Measurements from ENCODE around the gene HIGD1C.
"Not testable (repeated sequence)": the region's sequence is repeated elsewhere in the genome, so short reads cannot be mapped to it uniquely, and the experiment has no call there.

HIGD1C gene

DNA sequence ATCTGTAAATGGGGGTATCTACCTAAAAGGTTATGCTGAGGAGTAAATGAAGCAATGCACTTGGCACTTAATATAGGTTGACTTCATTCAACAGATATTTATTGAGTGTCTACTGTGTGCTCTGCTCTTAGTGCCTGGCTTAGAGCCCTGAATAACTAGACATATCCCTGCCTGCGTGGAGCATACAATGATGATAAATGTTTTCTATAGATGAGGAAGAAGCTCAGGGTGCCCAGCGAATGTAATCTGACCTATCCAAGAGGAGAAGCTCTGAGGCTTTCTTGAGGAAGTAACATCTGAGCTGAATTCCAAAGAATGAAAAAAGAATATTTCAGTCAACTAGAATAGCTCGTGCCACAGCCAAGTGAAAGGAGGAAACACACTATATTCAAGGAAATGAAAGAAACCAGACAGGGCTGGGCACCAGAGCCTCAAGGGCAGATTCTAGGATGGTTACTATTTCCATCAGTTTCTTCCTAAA, 17.9 kb upstream of the HIGD1C start:
- no peak for DNase-seq

DNA sequence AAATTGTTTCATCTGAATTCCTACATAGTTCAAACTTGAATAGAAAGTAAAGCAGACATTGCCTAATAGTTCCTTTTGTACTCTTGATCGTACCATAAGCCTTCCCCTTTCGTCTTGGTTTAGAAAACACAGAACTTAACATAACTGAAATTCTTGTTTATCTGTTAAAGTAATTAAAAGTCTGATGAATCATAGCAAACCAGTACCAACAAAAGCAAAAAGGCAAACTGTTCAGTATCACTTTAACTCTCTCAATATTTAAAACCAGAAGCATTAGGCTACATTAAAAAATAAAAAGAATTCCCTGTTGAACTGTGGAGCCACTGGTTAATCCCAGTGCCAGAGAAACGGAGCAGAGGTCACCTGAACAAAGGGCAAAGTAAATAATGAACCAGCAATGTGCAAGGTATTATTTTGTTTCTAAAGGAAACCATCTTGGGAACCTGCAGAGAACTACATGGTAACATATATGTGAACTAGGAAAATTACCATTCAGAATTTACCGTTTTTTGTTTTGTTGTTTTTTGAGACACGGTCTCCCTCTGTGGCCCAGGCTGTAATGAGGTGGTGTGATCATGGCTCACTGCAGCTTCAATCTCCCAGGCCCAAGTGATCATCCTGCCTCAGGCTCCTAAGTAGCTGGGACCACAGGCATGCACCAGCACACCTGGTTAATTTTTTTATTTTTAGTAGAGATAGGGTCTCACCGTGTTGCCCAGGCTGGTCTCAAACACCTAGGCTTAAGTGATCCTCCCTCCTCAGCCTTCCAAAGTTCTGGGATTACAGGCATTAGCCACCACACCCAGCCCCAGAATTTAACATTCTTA, 17.1 kb upstream of the HIGD1C start:
- no peak for DNase-seq

DNA sequence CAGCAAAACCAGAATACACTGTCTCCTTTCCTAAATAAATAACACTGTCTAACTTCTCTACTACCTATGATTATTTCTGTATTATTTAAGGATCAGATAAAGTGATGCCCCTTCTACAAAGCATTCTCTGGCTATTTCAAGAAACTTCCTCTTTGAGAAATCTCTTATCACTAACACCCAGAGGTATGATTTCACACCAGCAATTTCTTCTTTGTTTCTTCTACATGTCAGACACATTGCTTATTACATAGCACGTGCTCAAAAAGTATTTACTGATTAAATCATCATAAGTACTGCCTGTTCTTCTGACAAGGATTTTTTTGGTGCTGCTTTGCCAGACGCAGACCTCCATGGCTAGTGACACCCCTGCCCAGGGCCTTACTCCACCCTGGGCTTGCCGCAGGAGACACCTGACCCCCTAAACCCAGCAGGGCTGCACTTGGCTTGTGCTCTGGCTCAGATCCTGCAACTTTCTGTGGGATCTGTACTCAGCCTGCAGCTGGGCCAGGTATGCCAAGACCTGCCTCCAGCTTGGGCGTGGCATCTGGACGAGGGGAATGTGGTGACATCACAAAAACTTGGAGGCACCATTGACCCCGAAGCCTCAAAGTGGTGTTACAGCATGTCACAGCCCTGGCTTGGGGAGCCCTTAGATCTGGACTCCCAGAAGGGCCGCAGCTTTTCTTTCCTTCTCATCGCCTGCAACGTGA, 15.4 kb upstream of the HIGD1C start:
- DNase-seq, result no peak

DNA sequence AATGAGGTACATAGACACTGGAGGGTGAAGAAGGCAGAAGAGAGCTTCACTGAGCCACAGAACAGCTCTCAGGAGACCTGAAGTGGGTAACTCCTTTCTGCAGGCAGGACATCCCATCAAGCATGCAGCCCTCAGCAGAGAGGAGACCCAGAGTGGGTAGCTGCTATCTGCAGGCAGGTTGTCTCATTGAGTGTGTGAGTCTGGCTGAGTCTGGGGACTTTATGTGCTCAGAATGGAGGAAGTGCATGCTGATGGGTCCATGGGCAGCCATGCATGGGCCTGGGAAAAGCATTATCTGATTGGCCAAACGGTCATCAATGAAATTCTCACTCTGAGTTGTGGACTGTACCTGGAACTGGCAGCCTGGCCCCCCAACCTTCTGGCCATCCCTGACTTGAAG, 14.7 kb upstream of the HIGD1C start:
- DNase-seq, result no peak

DNA sequence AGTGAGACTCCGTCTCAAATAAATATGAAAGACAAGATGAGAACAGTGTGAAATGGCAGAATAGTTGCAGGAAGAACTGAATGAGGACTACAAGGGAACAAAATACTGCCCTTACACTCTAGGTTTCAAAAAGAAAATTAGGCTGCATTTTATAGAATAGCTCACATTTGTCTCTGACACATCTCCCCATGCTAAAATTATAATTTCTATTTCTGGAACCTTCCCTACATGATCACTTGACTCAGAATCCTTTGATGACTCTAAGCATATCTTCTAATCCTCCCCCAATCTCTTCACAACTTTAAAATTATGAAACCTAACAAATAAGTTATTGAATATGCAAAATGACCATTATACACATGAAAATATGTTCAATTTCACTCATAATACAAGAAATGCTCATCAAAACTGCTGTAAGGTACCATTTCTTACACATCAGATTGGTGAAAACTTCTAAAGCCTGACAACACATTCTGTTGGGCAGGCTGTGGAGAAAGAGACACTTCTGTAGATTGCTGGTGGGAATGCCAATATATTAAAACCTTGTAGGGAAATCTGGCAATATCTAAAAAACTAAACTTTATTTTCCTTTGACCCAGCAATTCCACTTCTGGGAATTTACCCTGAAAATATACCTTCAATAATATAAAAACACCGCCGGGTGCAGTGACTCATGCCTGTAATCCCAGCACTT, 4.3 kb upstream of the HIGD1C start:
- DNase-seq, result no peak

DNA sequence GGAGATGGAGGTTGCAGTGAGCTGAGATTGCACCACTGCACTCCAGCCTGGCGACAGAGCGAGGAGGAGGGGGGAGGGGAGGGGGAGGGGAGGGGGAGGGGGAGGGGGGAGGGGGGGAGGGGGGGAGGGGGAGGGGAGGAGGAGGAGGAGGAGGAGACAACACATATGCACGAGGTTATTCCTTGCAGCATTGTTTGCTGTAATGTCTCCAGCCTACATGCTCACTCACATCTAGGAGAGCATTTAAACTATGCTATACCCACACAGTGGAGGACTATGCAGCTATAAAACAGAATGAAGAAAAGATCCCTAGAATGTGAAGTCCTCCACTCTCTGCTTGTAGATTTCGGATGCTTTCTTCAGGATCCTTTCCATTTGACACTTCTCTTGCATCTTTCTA, 3.5 kb upstream of the HIGD1C start:
- DNase-seq, result no peak

DNA sequence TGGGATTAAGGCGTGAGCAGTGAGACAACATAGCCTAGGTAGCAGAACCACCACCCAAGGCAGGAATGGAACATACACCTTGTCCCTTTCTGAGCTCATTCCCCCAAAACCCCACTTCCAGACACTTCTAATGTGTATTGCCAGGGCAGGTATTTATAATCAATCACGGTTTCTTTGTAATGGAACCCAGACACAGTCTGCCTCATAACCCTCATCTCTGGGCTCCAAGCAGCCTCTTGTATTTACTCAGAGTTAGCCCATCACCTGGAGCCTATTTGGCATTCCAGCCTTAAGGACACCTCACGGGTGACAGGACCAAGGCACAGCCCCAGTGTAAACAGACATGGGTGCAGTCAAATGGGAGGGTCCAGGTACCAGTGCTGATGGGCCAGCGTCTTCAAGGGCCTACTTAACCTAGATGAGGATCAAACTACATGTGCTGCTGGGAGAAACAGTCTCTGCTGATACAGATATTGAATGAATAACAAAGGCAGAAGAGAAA, 2.5 kb upstream of the HIGD1C start:
- no peak for DNase-seq

DNA sequence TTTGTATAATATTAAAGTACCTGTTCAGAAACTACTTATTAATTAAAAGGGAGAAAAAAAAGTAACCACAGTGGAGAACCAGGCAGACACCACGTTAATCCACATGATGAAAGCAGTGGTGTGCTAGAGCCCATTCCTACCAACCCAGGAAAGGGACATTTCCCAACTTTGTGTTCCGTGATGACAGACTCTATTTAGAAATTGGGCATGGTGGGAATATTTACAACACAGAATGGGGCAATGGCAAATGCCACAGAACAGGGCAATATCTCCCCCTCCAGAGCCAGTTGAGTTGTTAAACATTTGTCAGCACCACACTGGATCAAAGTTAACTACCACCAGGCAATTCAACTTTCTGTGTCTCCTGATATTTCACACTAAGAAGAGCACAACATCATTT, 1.2 kb upstream of the HIGD1C start:
- no peak for DNase-seq

DNA sequence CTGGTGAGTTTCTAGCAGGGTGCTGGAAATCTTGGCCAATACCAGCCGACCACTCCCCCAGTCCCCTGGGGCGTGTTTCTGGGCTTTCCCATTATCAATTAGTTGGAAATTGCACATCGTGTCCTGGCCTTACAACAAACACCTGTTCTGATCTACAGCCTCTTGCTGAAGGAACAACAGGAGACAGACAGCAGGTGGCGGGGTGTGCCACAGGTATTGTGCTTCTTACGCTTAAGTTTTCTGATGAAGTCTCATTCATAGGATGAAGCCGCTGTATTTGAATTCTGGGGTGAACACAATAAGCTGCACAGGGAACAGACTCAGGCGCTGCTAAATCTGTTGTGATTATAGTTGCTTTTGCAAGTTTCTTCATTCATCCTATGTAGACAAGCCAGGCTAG, 703 bp downstream of the HIGD1C start:
- no peak for DNase-seq

DNA sequence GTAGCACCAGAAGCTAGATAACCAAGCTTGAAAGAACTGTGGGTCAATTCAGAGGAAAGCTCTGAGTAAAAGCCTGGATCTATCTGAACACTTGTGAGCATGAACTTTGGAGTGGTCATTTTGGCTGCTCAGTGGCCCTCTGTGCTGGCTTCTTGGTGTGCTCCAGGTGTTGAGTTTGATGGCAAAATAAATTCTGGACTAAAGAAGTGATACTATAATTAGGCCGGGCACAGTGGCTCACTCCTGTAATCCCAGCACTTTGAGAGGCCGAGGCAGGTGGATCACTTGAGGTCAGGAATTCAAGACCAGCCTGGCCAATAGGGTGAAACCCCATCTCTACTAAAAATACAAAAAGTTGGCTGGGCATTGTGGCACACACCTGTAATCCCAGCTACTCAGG, 2.4 kb downstream of the HIGD1C start:
- not testable (repeated sequence) for DNase-seq

DNA sequence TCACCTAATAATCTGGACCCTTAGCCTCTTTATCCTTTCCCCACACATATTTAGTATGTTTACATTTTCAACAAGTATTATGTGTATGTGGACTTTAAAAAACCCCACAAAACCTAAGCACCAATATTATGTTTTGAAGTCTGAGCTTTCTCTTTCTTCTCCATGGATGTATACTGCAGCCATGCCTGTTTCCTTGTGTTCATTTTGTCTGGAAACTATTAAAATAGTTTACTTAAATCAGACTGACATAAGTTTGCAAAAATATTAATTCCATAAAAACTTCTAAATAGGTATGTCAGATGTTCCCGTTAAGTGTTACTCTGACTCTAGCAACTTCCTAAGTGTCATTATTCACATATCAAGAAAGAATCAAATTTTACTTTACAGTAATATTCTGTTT, 2.9 kb downstream of the HIGD1C start:
- DNase-seq, result no peak

DNA sequence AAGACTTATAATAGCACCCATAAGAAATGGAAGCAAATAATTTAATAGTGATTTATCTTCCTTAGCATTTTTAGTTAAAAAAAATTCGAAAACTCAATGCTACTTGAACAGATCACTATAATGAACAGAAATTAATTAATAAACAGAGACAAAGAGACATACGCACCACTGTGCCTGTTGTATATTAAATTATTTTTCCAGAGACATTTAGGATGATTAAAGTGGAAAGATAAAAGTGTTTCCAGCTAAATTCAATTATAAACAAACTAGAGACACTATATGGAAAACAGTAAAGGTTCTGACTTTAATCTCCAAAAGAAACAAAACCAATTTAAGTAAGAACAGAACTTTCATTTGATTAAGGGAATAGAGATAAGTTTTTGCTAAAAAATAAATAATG, 3.4 kb downstream of the HIGD1C start:
- no peak for DNase-seq

DNA sequence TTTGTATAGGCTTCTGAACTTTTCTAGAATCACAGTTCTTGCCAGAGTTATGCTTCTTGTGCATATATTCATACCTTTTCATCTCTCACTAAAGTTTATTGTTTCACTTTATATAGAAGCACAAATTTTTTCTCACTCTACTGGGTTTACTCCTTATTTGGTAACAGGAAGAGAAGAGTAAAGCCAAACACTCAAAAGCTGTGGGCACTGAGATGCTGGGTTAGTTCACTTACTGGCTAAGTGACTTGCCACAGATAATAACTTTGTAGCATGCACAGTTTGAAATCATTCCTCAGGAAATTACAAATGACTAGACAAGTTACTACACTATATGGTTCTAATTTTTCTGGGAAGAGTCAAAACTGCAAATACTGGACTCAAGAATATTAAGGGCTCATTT, 7.8 kb downstream of the HIGD1C start:
- DNase-seq, result no peak

DNA sequence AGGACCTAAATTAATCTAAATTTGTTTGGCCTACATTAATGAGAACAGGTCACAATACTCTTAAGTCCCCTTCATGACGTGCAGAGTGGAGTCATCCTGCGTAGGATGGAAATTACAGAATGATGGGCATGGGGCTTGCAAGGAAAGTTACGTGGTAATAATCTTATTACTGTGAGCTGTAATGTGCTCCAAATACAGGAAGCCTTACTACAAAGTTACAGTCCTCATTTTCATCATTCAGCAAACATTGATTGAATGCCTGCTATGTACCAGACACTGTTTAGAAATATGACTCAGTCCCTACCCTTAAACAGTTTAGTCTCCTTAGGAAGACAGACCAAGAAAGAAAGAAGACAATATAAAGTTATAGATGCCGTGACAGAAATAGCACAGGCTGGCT, 9.4 kb downstream of the HIGD1C start:
- no peak for DNase-seq

DNA sequence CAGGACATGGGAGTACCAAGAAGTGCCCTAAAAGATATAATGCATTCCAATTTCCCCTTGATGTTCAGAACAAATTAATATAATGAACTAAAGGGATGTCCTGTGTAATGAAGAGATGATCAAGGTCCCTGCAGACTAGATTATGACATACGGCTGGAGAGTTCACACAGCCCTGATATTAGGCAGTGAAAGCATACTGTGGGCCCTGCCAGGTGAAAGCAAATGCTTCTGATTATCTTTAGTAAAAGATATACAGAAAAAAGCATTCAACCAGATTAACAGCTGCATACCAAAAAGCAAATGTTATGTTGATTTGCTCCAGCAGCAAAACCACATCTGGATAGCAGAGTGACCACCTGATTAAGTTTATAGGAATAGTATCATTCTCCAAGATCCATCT, 12.1 kb downstream of the HIGD1C start:
- DNase-seq, result no peak

DNA sequence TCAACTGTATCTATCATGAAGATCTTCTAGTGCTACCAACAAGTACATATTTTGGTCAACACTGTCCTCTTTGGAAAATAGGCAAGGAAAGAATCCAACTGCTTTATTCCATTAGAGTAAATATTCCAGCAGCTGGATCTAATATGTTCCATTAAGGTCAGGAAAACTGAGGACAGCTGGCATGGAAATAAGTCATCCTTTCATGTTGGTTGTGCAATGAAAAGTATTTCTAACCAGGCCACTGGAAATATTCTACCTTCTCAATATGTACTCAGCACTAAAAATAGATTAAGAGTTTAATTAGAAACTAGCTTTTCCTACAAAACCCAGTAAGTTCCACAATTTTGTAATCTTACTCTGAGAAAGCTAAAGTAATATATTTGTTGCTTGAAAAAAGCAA, 19.6 kb downstream of the HIGD1C start:
- DNase-seq, result no peak

DNA sequence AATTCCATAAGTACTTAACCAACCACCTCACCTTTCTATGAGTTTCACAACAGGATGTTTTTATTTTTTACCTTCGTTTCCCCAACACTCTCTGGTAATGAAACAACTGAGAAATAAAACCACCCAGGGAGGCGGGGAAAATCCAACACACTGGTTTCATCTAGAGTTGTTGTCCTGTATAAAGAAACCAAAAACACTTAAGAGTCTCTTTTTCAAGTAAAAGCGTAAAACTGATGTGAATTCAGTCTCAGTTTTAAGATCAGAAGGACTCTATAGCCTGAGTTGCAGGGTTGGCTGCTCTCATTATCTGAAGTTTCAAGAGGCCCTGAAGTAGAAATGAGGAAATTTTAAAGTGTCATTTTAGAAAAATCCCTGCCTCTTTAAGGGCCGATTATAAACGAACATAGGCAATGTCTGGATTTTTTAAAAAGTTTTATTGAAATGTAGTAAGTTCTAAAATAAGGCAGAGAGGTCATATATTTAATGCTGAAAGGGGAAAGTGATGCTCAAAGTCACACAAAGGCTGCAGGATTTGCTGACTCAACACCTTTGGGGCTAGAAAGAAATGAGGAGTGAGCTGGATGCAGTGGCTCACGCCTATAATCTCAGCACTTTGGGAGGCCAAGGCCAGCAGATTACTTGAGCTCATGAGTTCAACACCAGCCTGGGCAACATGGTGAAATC, 27.2 kb downstream of the HIGD1C start:
- no peak for DNase-seq

DNA sequence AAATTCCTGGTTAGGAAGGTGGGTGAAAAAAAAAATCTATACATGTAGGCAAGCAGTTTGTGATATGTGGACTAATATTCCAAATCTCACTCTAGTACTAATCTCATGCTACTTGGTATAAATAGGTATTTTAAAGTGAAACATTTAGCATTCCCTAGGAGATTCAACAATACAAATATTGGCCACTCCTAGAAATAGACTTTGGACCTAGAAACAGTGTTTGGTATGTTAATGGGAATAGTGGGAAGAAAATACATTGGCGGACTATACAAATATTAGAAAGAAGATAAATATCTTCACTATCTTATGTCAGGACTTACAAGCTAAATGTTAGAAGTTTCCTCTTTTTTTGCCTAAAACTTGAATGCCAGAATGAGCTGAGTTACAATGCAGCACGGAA, 28.2 kb downstream of the HIGD1C start:
- DNase-seq, result no peak

DNA sequence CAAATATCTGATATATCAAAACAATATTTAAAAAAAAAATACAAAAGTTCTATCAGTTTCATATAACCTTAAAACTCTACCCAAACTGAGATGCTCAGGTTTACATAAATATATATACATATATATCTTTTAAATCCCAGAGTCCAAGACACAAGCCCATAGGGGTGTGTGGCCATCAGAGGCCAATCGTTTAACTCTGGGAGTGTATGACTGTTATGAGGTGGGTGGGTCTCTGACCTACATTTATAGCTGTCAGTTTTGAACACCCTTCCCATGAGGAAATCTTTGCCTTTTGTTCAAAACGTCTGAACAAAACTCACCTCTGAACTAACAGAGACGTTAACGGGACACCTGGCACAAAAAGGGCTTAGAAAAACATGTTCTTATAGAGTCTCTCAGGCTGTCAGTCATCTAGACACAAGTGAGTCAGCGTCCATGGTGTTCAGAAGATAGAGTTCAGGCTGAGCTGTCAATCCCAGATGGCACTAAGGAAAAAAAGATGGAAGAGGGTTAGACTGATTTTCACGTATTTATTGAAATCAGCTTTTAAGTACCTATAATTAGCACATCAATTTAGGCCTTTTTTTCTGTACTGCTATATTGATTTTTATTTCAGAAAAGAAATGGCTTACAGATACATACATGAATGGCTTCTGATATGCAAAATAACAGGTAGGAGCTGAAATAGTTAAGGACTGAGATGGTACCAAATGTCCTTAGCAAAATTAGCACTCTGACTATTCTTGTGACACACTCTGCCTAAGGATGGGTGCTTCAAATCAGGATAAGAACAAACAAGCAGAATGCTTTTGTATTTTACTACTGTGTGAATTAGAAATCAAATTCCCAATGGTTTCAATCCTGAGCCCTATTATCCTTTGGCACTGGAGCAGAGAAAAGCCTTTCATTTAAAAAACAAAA, 29.2 kb downstream of the HIGD1C start:
- no peak for DNase-seq

DNA sequence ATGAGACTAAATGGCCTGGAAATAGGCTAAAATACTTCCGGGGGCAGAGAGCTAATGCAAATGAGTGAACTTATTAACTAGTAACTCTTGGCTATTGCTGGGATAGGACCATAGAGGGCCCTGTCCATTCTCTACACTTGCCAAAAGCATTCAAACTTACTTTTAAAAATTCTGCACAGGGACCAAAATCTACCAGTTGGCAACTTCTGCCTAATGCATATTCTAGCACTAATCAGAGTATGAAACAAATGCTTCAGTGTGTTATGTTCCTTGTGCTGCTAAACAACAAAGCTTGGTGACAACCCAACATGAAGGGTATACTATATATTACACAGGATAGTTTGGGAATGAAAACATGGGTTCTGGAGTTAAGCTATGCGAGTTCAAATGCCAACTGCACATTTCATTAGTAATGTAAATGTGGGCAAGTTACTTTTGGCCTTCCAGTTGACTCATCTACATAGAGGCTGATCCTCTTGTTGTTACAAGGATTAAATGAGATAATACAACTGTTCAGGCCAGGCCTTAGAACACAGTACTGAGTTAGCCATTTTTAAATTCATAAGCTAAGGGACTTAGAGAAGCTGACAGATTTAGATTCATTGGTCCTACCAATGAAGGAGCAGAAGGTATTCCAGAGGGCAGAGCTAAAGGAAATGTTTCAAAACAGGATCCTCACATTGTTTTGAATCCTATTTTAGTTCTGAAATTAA, 32.4 kb downstream of the HIGD1C start:
- no peak for DNase-seq

DNA sequence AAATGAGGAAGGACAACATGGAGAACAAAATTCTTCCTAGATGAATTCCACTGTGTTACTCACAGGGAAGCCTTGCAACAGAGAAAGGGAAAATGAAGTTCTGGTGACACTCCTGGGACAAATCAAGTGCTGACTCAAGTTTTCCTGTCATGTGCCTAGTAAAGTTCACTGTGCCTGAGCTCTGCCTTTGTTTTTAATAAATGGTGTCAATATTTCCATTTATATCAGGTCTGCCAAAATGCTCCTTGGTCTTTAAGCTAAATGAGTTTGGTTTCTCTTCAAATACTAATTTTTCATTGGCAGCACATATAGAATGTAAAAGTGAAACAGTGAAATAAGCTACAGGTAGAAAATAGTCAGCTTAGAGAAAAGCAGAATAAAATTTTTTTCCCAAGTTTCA, 33.0 kb downstream of the HIGD1C start:
- no peak for DNase-seq
